Panc1 (cell line): ENCODE results near the gene HINT2. TPM values are rescaled to one million over a fixed set of nuclear protein-coding genes. Genes with fewer than 3 reads are reported as not detected.

Experiments used
- ATAC-seq: fragments of 200-7000 bp; cut with Tn5 transposase; 2 replicates; pipeline ENCODE4 v1.9.1; 2020; ENCODE audit warnings: mild to moderate bottlenecking, moderate library complexity
- BruUV-seq: library from RNA; stranded (reverse); fragments of 400-500 nt; replicated peaks from 2 replicates; lab custom pipeline; 2021; lab: Mats Ljungman, UMichigan
- CTCF ChIA-PET: fragments of 300-600 bp; sonication (Branson Sonifier 250); formaldehyde crosslinking; loops from one replicate; lab custom pipeline; 2022; ENCODE audit warnings: antibody characterized with exemption; lab: Charles Lee
- POLR2A ChIA-PET: fragments of 300-600 bp; sonication (Branson Sonifier 250); formaldehyde crosslinking; loops from one replicate; lab custom pipeline; 2022; ENCODE audit warnings: antibody characterized with exemption; lab: Charles Lee
- DNase-seq: peaks from one replicate; pipeline ENCODE4 v3.0.0-alpha.2; 2010; ENCODE audit warnings: low read depth, low spot score
- H3K27ac ChIP-seq: 2 replicates; pipeline ENCODE4 v1.5.1; 2011; ENCODE audit warnings: mild to moderate bottlenecking, low read length, inconsistent platforms
- H3K27me3 ChIP-seq: fragments of 200-500 bp; sonication (Bioruptor generic); 2 replicates; pipeline ENCODE4 v1.6.0; 2014; ENCODE audit warnings: low read length, inconsistent platforms; ENCODE audit not compliant: control insufficient read depth, insufficient read depth
- H3K36me3 ChIP-seq: fragments of 200-500 bp; sonication (Bioruptor generic); 2 replicates; pipeline ENCODE4 v1.5.1; 2014; ENCODE audit warnings: inconsistent platforms, mild to moderate bottlenecking, low read length, moderate library complexity; ENCODE audit not compliant: control insufficient read depth, insufficient read depth
- H3K4me1 ChIP-seq: 2 replicates; pipeline ENCODE4 v1.5.1; 2011; ENCODE audit warnings: inconsistent platforms, mild to moderate bottlenecking, low read length, moderate library complexity; ENCODE audit not compliant: control insufficient read depth, insufficient read depth
- H3K4me3 ChIP-seq, 2 experiments: 2 replicates each; pipeline ENCODE4 v1.5.1; 2011 to 2012; ENCODE audit warnings: low read depth in 2 of 2, low read length in 2 of 2, mild to moderate bottlenecking in 2 of 2, inconsistent platforms in 1 of 2, moderate library complexity in 1 of 2
- H3K9me3 ChIP-seq: fragments of 200-500 bp; sonication (Bioruptor generic); 2 replicates; pipeline ENCODE4 v1.5.1; 2014; ENCODE audit warnings: low read depth, mild to moderate bottlenecking, inconsistent platforms, low read length, moderate library complexity; ENCODE audit not compliant: control insufficient read depth, insufficient read depth
- POLR2AphosphoS5 ChIP-seq: IDR thresholded peaks from 2 replicates; pipeline ENCODE4 v1.6.1; 2012; ENCODE audit warnings: mild to moderate bottlenecking, low read depth, low read length, moderate library complexity
- SIN3A ChIP-seq: IDR thresholded peaks from 2 replicates; pipeline ENCODE4 v1.6.1; 2012; ENCODE audit warnings: low read depth, mild to moderate bottlenecking, low read length, moderate library complexity, borderline replicate concordance; ENCODE audit not compliant: insufficient read depth
- TCF7L2 ChIP-seq: IDR thresholded peaks from 2 replicates; pipeline ENCODE4 v1.6.1; 2011; ENCODE audit warnings: mild to moderate bottlenecking, low read depth, low read length, inconsistent platforms
- in situ Hi-C: cut with HindIII; loops from 2 replicates; pipeline ENCODE4 v1.10.0; 2016; ENCODE audit warnings: low sequenced_read_pairs, low pct_unique_long_range_greater_than_20kb
- intact Hi-C: fragments of 100-400 bp; cut with micrococcal nuclease; formaldehyde crosslinking; loops from one replicate; pipeline ENCODE4 v1.10.0; 2022; ENCODE audit not compliant: unreplicated experiment
- total RNA-seq: library from RNA; stranded (reverse); gene quantifications from one replicate; pipeline ENCODE4 v1.2.1, GENCODE V29; 2021; ENCODE audit not compliant: unreplicated experiment
- TF ChIP-seq, protein P1 (sequence below), 2 experiments: IDR thresholded peaks; 2 replicates each; pipeline ENCODE4 v1.6.1; 2011 to 2012; ENCODE audit warnings: low read depth in 2 of 2, control low read depth in 1 of 2, low read length in 1 of 2, mild to moderate bottlenecking in 1 of 2, moderate library complexity in 1 of 2; ENCODE audit not compliant: insufficient read depth in 1 of 2
- TF ChIP-seq, protein P2 (sequence below): fragments of 450-650 bp; IDR thresholded peaks from 2 replicates; pipeline ENCODE4 v1.5.1; 2017; ENCODE audit warnings: mild to moderate bottlenecking

HINT2 gene
- total RNA-seq, 1 experiment from 2014 or later, result 75.6 TPM

DNA sequence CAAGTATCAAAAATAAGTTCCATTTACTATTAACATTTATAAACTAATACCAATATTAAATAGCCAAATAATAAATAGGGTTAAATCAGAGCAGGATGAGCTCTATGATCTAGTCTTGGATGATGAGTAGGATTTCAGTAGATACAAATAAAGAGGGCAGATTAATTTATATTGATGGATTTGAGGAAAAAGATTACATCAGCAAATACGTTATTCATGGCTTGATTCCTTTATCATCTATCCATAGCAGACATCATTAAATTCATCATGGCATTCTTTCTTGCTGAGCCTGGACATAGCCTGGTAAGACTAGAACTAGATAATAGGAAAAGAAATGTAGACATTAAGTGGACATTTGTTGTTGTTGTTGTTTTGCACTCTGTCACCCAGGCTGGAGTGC lies 47.4 kb downstream of the HINT2 start:
- no peak overlapping the region for H3K27ac ChIP-seq
- ATAC-seq, result no peak
- BruUV-seq, result no TSS peak
- H3K9me3 ChIP-seq, result no peaks in the 10 kb centered on the region
- intact Hi-C loops (no loop called here), in situ Hi-C loops (no loop called here)
- no peak overlapping the region for H3K4me3 ChIP-seq
- DNase-seq, result no peak
- H3K4me1 ChIP-seq, result peaks cover 8% of the 10 kb centered on the region
- TF ChIP-seq SIN3A (no peak), TCF7L2 (no peak), POLR2AphosphoS5 (no peak)
- TF ChIP-seq, protein P1, sequence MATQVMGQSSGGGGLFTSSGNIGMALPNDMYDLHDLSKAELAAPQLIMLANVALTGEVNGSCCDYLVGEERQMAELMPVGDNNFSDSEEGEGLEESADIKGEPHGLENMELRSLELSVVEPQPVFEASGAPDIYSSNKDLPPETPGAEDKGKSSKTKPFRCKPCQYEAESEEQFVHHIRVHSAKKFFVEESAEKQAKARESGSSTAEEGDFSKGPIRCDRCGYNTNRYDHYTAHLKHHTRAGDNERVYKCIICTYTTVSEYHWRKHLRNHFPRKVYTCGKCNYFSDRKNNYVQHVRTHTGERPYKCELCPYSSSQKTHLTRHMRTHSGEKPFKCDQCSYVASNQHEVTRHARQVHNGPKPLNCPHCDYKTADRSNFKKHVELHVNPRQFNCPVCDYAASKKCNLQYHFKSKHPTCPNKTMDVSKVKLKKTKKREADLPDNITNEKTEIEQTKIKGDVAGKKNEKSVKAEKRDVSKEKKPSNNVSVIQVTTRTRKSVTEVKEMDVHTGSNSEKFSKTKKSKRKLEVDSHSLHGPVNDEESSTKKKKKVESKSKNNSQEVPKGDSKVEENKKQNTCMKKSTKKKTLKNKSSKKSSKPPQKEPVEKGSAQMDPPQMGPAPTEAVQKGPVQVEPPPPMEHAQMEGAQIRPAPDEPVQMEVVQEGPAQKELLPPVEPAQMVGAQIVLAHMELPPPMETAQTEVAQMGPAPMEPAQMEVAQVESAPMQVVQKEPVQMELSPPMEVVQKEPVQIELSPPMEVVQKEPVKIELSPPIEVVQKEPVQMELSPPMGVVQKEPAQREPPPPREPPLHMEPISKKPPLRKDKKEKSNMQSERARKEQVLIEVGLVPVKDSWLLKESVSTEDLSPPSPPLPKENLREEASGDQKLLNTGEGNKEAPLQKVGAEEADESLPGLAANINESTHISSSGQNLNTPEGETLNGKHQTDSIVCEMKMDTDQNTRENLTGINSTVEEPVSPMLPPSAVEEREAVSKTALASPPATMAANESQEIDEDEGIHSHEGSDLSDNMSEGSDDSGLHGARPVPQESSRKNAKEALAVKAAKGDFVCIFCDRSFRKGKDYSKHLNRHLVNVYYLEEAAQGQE (IDR thresholded peaks at IDR 0.05; ENCODE audit: insufficient read depth in 1 of 2, low read depth in 2 of 2, low read length in 1 of 2), result no peak
- TF ChIP-seq, protein P2, sequence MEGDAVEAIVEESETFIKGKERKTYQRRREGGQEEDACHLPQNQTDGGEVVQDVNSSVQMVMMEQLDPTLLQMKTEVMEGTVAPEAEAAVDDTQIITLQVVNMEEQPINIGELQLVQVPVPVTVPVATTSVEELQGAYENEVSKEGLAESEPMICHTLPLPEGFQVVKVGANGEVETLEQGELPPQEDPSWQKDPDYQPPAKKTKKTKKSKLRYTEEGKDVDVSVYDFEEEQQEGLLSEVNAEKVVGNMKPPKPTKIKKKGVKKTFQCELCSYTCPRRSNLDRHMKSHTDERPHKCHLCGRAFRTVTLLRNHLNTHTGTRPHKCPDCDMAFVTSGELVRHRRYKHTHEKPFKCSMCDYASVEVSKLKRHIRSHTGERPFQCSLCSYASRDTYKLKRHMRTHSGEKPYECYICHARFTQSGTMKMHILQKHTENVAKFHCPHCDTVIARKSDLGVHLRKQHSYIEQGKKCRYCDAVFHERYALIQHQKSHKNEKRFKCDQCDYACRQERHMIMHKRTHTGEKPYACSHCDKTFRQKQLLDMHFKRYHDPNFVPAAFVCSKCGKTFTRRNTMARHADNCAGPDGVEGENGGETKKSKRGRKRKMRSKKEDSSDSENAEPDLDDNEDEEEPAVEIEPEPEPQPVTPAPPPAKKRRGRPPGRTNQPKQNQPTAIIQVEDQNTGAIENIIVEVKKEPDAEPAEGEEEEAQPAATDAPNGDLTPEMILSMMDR, result no peak
- H3K27me3 ChIP-seq, result no peaks in the 10 kb centered on the region
- CTCF ChIA-PET, result no interaction called here
- POLR2A ChIA-PET, result no interaction called here
- no peaks in the 10 kb centered on the region for H3K36me3 ChIP-seq

DNA sequence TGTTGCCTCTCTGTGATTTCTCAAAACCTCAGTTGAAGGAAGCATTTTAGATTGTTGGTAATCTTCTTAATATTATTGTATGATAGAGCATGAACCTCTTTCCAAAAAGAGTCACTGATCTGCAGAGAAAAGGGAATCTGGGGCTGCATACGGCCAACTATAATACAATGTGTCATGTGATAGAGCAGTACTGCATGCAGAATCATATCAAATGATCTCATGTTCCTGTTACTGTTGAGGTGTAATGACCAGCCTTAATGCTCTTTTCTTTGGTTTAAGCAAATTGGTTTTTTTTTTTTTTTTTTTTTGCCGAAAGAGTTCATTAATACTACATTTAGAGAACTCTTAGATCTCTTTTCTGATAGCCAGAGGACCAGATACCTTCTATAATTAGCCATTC lies 47.8 kb downstream of the HINT2 start:
- Histone ChIP-seq H3K27me3 (no peaks in the 10 kb centered on the region), H3K9me3 (no peaks in the 10 kb centered on the region), H3K36me3 (no peaks in the 10 kb centered on the region), H3K4me3 (no peak overlapping the region), H3K27ac (no peak overlapping the region), H3K4me1 (peaks cover 8% of the 10 kb centered on the region)
- TSS peak; percentile 38 for BruUV-seq
- no peak for ATAC-seq
- ChIA-PET POLR2A (no interaction called here), CTCF (no interaction called here)
- DNase-seq, result no peak
- in situ Hi-C loops (no loop called here), intact Hi-C loops (no loop called here)
- TF ChIP-seq, protein P2, result no peak
- TF ChIP-seq SIN3A (no peak), POLR2AphosphoS5 (no peak), TCF7L2 (no peak)
- TF ChIP-seq, protein P1 (IDR thresholded peaks at IDR 0.05; ENCODE audit: insufficient read depth in 1 of 2, low read depth in 2 of 2, low read length in 1 of 2), result no peak
